CD4-positive, alpha-beta T cell (primary cell): ENCODE results near the gene CACNA1B. TPM values are rescaled to one million over a fixed set of nuclear protein-coding genes. Genes with fewer than 3 reads are reported as not detected.
"Not testable (repeated sequence)": the region's sequence is repeated elsewhere in the genome, so short reads cannot be mapped to it uniquely, and the experiment has no call there.

Experiments
- ATAC-seq: fragments of 200-7000 bp; cut with Tn5 transposase; one replicate; pipeline ENCODE4 v1.10.0; 2022; ENCODE audit warnings: mild to moderate bottlenecking; ENCODE audit not compliant: poor library complexity
- CTCF ChIA-PET: fragments of 350-600 bp; sonication (Branson Sonifier 250); formaldehyde crosslinking; loops from one replicate; lab custom pipeline; 2021; ENCODE audit warnings: antibody characterized with exemption, inconsistent platforms; lab: Charles Lee
- POLR2A ChIA-PET: fragments of 350-600 bp; sonication (Branson Sonifier 250); formaldehyde crosslinking; loops from one replicate; lab custom pipeline; 2021; ENCODE audit warnings: antibody characterized with exemption, inconsistent platforms; lab: Charles Lee
- DNase-seq, 14 experiments: peaks; one replicate each; pipeline ENCODE4 v3.0.0-alpha.2; 2013 to 2020; ENCODE audit warnings: mixed read lengths in 2 of 14
- H3K27ac ChIP-seq, 2 donors: one replicate each; pipeline versions ENCODE4 v1.5.1 to v1.7.0; 2013; ENCODE audit warnings: low read length in 2 of 2, low read depth in 1 of 2, mild to moderate bottlenecking in 1 of 2
- H3K27me3 ChIP-seq, 2 experiments: 1 replicate in 1 of 2; 2 replicates in 1 of 2; pipeline versions ENCODE4 v1.6.1 to v1.7.0; 2013; ENCODE audit warnings: low read length in 2 of 2, control low read depth in 1 of 2, mild to moderate bottlenecking in 1 of 2, moderate library complexity in 1 of 2; ENCODE audit not compliant: insufficient read depth in 2 of 2, control insufficient read depth in 1 of 2
- H3K36me3 ChIP-seq: one replicate; pipeline ENCODE4 v1.6.1; 2013; ENCODE audit warnings: low read length, control low read depth; ENCODE audit not compliant: insufficient read depth
- H3K4me1 ChIP-seq: one replicate; pipeline ENCODE4 v1.6.1; 2013; ENCODE audit warnings: low read length, control low read depth; ENCODE audit not compliant: insufficient read depth
- H3K4me3 ChIP-seq: one replicate; pipeline ENCODE4 v1.5.1; 2013; ENCODE audit warnings: mild to moderate bottlenecking, low read length, moderate library complexity
- H3K9me3 ChIP-seq, 2 experiments: 1 replicate in 1 of 2; 2 replicates in 1 of 2; pipeline versions ENCODE4 v1.6.1 to v1.7.0; 2013; ENCODE audit warnings: low read length in 2 of 2, mild to moderate bottlenecking in 2 of 2, control low read depth in 1 of 2, moderate library complexity in 1 of 2; ENCODE audit not compliant: control insufficient read depth in 1 of 2, insufficient read depth in 1 of 2
- H3K27ac Mint-ChIP-seq: one replicate; pipeline ENCODE4 v1.8.0; 2020; ENCODE audit warnings: mixed read lengths
- H3K27me3 Mint-ChIP-seq: one replicate; pipeline ENCODE4 v1.8.0; 2021; ENCODE audit warnings: mixed read lengths
- H3K36me3 Mint-ChIP-seq: one replicate; pipeline ENCODE4 v1.8.0; 2021; ENCODE audit warnings: low read depth, mixed read lengths
- H3K4me1 Mint-ChIP-seq: one replicate; pipeline ENCODE4 v1.8.0; 2021; ENCODE audit warnings: low read depth, mixed read lengths
- H3K4me3 Mint-ChIP-seq: one replicate; pipeline ENCODE4 v1.8.0; 2020; ENCODE audit warnings: mild to moderate bottlenecking, mixed read lengths
- H3K9me3 Mint-ChIP-seq: one replicate; pipeline ENCODE4 v1.8.0; 2020; ENCODE audit warnings: mixed read lengths
- intact Hi-C, 2 experiments: fragments of 100-400 bp; cut with DNase I in 1 of 2; cut with micrococcal nuclease in 1 of 2; formaldehyde crosslinking; loops; one replicate each; pipeline versions ENCODE4 v1.15.1 to v1.9.0; 2023 to 2025; cut with DNase I, micrococcal nuclease
- total RNA-seq, 174 experiments: library from RNA in 2 of 174; stranded (reverse) in 2 of 174; gene quantifications; one replicate each; pipeline ENCODE4 v1.2.3 and lab custom pipeline; 2021 to 2026
- TF ChIP-seq, protein P1 (sequence below): fragments of 200-600 bp; IDR thresholded peaks from one replicate; pipeline ENCODE4 v1.8.0; 2022; ENCODE audit warnings: antibody characterized with exemption, mild to moderate bottlenecking

The CACNA1B gene
- total RNA-seq, 2 experiments from 2014 or later = not detected

DNA sequence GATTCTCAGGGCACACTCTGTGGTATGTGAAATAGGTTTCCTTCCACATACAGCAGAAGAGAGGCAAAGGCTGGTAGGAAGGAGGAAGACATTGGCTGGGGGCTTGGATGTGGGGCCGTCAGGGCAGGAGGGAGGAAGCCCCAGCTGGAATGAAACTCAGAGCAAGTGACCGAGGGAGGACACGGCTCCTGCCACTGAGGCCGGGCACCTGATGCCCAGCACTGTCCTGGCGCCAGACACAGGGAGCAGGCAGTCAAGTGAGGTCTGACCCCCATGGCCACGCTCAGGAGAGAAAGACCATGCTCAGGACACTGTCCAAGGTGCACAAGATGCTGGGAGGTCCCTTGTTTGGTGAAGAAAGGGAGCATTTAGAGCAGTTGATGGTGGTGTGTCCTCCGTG, 245.5 kb downstream of the CACNA1B start:
- H3K4me3 ChIP-seq = no peak overlapping the region
- H3K27me3 Mint-ChIP-seq = no peaks in the 10 kb centered on the region
- H3K4me3 Mint-ChIP-seq = no peak overlapping the region
- no peaks in the 10 kb centered on the region for H3K36me3 ChIP-seq
- H3K36me3 Mint-ChIP-seq = no peaks in the 10 kb centered on the region
- H3K27ac ChIP-seq = no peak overlapping the region
- ChIA-PET POLR2A (no interaction called here), CTCF (no interaction called here)
- TF ChIP-seq, protein P1, sequence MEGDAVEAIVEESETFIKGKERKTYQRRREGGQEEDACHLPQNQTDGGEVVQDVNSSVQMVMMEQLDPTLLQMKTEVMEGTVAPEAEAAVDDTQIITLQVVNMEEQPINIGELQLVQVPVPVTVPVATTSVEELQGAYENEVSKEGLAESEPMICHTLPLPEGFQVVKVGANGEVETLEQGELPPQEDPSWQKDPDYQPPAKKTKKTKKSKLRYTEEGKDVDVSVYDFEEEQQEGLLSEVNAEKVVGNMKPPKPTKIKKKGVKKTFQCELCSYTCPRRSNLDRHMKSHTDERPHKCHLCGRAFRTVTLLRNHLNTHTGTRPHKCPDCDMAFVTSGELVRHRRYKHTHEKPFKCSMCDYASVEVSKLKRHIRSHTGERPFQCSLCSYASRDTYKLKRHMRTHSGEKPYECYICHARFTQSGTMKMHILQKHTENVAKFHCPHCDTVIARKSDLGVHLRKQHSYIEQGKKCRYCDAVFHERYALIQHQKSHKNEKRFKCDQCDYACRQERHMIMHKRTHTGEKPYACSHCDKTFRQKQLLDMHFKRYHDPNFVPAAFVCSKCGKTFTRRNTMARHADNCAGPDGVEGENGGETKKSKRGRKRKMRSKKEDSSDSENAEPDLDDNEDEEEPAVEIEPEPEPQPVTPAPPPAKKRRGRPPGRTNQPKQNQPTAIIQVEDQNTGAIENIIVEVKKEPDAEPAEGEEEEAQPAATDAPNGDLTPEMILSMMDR = no peak
- peaks cover 0 to 23% of the 10 kb centered on the region in 2 experiments for H3K9me3 ChIP-seq
- DNase-seq = no peak
- no peaks in the 10 kb centered on the region for H3K4me1 Mint-ChIP-seq
- no peaks in the 10 kb centered on the region for H3K9me3 Mint-ChIP-seq
- H3K27ac Mint-ChIP-seq = no peak overlapping the region
- H3K27me3 ChIP-seq = no peaks in the 10 kb centered on the region
- H3K4me1 ChIP-seq = no peaks in the 10 kb centered on the region
- intact Hi-C loops = no loop called here
- no peak for ATAC-seq

GRCh38 chr9:138126090-138126857, 248.7 kb downstream of the CACNA1B start:
- intact Hi-C loops, DNase-seq, H3K4me1 ChIP-seq, H3K36me3 ChIP-seq, H3K36me3 Mint-ChIP-seq, H3K27ac ChIP-seq, CTCF ChIA-PET, H3K4me3 Mint-ChIP-seq, H3K27me3 ChIP-seq, H3K9me3 Mint-ChIP-seq, ATAC-seq, H3K4me3 ChIP-seq, H3K4me1 Mint-ChIP-seq, H3K27me3 Mint-ChIP-seq, POLR2A ChIA-PET, H3K27ac Mint-ChIP-seq: not testable (repeated sequence)
- H3K9me3 ChIP-seq = peaks cover 0 to 19% of the 10 kb centered on the region in 2 experiments

DNA sequence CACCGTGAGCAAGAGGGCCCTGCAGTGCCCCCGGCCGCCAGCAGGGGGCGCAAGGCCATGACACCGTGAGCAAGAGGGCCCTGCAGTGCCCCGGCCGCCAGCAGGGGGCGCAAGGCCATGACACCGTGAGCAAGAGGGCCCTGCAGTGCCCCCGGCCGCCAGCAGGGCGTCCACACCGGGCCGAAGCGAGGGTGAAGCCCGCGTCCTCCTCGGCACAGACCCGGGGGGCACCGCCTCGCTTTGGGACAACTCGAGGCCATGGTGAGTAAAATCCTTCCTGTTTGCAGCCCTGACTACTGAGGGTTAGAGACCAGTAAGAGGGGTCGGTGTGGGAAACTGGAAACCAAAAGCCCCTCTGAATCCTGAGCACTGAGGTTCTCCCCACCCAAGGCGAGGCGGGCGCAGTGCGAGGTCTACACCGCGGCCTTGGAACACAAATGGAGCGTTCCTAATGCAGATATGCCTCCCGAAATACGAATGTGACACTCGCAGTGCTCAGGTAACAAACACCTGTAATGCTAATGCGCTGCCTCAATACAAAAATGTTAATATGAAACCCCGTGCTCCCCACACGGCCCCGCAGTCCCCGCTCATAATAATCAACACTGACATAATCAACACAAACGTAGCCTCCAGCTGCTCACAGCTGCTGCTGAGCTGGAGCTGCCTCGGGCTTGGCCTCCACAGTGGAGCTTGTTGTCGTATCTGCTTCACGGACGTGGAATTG, 249.4 kb downstream of the CACNA1B start:
- CTCF ChIA-PET, H3K4me3 Mint-ChIP-seq, H3K4me1 Mint-ChIP-seq: not testable (repeated sequence)

GRCh38 chr9:138128027-138128426, 250.4 kb downstream of the CACNA1B start:
- H3K36me3 ChIP-seq, H3K4me1 Mint-ChIP-seq, H3K27me3 ChIP-seq, H3K36me3 Mint-ChIP-seq, DNase-seq, H3K4me1 ChIP-seq, ATAC-seq, H3K27me3 Mint-ChIP-seq, H3K9me3 Mint-ChIP-seq, H3K4me3 ChIP-seq, H3K27ac ChIP-seq, H3K4me3 Mint-ChIP-seq, POLR2A ChIA-PET, CTCF ChIA-PET, intact Hi-C loops: not testable (repeated sequence)
- H3K27ac Mint-ChIP-seq = peak overlapping the region; percentile 30
- peaks cover 0 to 19% of the 10 kb centered on the region in 2 experiments for H3K9me3 ChIP-seq

More for the DNA sequence above, 249.4 kb downstream of the CACNA1B start:
- DNase-seq (peak in 1 of 14 experiments; percentile 34), ATAC-seq (peak; percentile 70)
- H3K4me3 ChIP-seq, H3K36me3 Mint-ChIP-seq, H3K4me1 ChIP-seq, H3K36me3 ChIP-seq, H3K27me3 ChIP-seq, intact Hi-C loops, H3K9me3 Mint-ChIP-seq, H3K27ac ChIP-seq, POLR2A ChIA-PET, H3K27me3 Mint-ChIP-seq: not testable (repeated sequence)
- H3K9me3 ChIP-seq = peaks cover 0 to 19% of the 10 kb centered on the region in 2 experiments
- H3K27ac Mint-ChIP-seq = peak overlapping the region; percentile 63

DNA sequence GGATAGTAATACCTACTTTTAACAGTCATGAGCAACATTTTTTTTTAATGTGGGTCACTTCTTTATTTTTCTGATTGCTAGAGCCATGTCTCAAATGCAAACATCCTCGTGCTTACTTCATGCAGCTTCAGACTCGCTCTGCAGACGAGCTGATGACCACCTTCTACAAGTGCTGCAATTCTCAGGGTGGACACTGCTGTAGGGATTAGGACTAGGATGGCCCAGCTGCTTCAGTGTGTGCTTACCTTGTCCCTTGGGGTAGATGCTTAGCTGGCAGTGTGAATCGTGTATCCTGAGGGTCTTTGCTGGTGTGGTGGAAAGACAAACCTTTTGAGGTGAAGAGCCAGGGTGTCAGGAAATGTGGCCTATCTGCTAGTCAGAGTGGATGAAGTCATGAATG, 251.7 kb downstream of the CACNA1B start:
- H3K27ac Mint-ChIP-seq, H3K4me3 ChIP-seq, POLR2A ChIA-PET, H3K27ac ChIP-seq, ATAC-seq, H3K36me3 Mint-ChIP-seq, DNase-seq, H3K27me3 ChIP-seq, H3K36me3 ChIP-seq, H3K4me1 ChIP-seq, H3K27me3 Mint-ChIP-seq, H3K9me3 Mint-ChIP-seq, H3K4me1 Mint-ChIP-seq, intact Hi-C loops: not testable (repeated sequence)
- peak overlapping the region; percentile 4 for H3K4me3 Mint-ChIP-seq
- peaks cover 0 to 19% of the 10 kb centered on the region in 2 experiments for H3K9me3 ChIP-seq
- CTCF ChIA-PET = interaction anchor here (0.7 kb wide), 1 partner anchor 21 kb away, joined by 3 read pairs; no protein-coding TSS in a partner anchor

DNA sequence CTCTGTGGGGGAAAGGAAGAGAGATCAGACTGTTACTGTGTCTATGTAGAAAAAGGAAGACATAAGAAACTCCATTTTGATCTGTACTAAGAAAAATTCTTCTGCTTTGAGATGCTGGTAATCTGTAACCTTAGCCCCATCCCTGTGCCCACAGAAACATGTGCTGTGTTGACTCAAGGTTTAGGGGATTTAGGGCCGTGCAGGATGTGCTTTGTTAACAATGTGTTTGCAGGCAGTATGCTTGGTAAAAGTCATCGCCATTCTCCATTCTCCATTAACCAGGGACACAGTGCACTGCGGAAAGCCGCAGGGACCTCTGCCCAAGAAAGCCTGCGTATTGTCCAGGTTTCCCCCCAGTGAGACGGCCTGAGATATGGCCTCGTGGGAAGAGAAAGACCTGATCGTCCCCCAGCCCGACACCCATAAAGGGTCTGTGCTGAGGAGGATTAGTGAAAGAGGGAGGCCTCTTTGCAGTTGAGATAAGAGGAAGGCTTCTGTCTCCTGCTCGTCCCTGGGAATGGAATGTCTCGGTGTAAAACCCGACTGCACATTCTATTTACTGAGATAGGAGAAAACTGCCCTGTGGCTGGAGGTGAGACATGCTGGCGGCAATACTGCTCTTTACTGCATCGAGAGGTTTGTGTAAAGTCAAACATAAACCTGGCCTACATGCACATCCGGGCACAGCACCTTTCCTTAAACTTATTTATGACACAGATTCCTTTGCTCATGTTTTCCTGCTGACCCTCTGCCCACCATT, 255.5 kb downstream of the CACNA1B start:
- ATAC-seq, intact Hi-C loops, H3K4me1 Mint-ChIP-seq, H3K27me3 Mint-ChIP-seq, H3K27ac Mint-ChIP-seq, H3K9me3 ChIP-seq, H3K36me3 ChIP-seq, H3K27me3 ChIP-seq, DNase-seq, H3K4me1 ChIP-seq, H3K4me3 ChIP-seq, H3K27ac ChIP-seq, H3K9me3 Mint-ChIP-seq, H3K4me3 Mint-ChIP-seq, CTCF ChIA-PET, POLR2A ChIA-PET, H3K36me3 Mint-ChIP-seq: not testable (repeated sequence)
